ENCODE results near the gene EEFSEC.

EEFSEC gene

DNA sequence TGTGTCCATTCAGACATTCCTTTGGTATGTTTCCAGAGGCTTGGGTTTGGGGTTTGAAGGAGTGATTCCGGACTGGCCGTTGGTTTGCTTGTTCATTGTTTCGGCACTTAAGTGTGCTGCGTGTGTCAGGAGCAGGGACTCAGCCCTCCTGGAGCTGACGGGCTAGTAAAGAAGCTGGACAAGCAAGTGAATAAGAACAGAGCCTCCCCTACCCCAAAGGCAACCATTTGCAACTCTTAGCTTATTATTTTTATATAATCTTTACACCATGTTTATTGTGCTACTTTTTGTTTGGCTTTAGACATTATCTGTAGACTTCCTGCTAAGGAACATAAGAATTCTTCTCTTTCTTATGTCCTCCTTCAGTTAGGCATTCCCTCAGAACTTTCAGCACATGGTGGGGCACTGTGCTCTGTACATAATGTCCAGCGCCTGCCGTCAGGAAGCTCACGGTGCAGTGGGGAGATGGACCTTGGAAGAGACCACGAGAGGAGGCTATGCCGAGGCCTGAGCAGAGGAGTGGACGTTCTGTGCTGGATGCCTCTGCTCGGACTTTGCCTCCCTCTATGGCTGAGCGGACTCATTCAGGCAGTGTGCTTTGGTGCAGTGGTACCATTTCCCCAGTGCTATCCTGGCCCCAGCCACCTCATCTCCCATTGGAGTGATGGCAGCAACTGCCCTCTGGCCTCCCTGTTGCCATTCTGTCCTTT is 65.4 kb downstream of the EEFSEC start:
- no peak for DNase-seq

- no peak for DNase-seq
Measured at GRCh38 chr3:128221328-128221727, 68.0 kb downstream of the EEFSEC start.

DNA sequence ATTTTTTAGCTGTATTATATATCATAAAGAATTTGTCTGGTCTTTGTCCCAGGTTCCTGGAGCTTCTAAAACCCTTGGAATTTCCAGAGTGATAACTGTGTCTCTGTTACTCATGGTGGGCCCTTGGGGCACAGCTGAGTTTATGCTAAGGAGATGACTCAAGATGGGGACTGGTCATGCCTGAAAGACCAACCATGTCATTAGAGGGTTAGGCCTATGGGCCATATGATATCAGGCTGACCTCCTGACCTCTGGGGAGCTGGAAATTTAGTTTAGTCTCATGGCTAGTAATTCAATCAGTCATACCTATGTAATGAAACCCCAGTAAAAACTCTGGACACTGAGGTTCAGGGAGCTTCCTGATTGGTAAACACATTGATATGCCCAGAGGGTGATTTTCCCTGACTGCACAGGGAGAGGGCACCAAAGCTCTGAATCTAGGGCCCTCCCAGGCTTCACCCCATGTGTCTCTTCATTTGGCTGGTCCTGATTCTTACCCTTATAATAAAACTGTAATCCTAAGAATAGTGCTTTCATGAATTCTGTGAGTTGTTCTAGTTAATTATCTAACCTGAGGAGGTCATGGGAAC is 69.6 kb downstream of the EEFSEC start:
- no peak for DNase-seq

- no peak for DNase-seq
Measured at GRCh38 chr3:128226186-128226725, 73.0 kb downstream of the EEFSEC start.

DNA sequence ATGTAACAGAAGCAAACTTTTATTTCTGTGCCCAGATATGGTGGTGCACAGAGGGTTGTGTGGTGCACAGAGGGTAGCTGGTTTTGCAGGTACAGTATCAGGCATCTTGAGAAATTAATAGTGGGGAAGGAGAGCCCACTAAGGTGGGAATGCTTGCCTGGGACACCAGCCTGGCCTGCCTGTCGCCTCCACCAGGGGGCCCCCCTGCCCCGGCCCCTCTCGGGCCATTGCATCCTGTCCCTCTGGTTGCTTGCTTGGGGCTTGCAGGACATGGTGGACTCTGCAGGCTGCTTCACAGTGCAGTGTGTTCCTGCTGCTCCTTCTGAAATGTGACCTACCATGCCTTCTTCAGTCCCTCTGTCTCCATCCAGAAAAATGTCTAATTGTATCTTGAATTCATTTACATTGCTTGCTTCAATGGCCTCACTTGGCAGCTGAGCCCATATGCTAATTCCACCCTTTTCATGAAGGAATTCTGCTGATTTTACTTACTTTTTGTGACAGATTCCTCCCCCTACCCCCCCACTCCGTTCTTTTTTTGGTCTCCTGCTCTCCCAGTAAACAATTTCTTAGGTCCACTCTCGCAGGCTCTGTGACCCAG is 73.6 kb downstream of the EEFSEC start:
- DNase-seq: no peak

DNA sequence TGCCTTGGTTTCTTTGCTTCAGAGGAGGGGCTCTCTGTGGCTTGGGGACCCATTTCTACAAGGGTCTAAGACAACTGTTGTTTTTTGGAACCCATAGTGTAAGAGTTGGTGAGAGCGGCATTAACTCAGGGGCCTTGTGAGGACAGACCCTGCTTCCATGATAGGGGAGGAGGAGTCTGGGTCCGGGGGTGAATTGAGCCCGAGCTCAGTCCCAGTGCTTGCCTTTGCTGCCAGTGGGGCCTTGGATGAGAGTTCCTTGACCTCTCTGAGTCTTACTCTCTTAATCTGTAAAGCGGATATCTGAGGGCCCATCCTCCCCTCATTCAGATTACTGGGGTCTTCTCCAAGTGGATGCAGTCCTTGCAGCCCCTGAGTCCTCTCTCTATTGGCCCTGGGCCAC is 74.2 kb downstream of the EEFSEC start:
- no peak for DNase-seq

- no peak for DNase-seq
Measured at GRCh38 chr3:128228366-128228910, 75.2 kb downstream of the EEFSEC start.

- no peak for DNase-seq
Measured at GRCh38 chr3:128229106-128229857, 76.0 kb downstream of the EEFSEC start.

DNA sequence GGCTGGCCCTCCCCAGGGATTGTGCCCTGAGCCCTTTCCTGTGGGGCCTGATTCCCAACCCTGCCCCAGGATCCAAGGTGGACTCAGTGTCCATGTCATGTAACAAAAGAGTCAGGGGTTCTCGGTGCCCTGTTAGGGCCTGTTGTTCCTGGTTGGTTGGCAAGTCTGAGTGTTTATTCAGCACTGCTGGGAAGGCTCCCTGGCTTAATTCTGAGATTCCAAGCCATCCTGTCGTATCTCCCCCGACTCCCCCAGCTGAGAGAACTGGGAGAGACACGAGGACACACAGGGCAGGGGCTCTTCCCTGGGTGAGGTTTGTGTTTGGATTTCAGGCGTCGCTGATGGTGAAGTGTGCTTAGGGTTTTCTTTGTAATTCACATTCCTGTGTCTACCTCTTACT is 78.3 kb downstream of the EEFSEC start:
- DNase-seq: no peak

GRCh38 chr3:128232376-128233178 is 79.3 kb downstream of the EEFSEC start:
- no peak for DNase-seq

GRCh38 chr3:128235207-128235926 is 82.1 kb downstream of the EEFSEC start:
- DNase-seq: no peak

- DNase-seq: no peak
Measured at GRCh38 chr3:128236657-128237056, 83.4 kb downstream of the EEFSEC start.

DNA sequence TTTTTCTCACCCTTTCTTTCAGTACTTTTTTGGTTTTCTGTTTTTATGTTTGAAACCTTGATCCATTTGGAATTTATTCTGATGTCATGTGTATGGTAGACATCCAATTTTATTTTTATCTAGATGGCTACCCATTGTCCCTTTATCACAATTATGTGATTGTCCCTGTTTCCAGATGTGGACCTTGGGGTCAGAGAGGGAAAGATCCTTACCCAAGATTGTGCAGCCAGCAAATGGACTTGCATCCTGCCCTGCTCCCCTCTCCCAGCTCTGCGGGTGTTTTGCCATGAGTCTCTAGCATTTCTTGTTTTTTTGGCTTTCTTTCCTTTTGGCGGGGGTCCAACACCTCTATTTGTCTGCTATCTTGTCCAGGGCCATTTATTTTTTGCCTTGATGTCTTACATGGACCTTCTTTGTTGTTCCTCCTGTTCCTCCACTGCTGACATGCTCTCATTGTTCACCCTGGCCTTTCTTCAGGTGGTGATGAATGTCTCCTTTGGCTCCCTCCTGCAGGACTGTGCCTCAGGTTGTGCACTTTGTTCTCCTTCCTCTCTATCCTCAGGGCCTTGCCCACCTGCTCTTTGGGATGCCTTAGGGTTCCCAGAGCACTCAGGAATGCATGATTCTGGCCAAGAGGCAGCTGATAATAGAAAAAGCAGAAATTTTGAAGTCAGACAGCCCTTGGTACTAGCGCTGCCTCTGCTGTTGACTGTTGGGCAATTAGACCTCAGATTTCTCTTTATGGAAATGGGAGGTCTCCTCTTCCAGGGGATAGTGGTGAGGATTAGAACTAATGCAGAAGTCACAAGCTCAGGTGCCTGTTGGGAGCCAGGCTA is 84.3 kb downstream of the EEFSEC start:
- DNase-seq: no peak

- DNase-seq: no peak
Measured at GRCh38 chr3:128238184-128238489, 84.9 kb downstream of the EEFSEC start.

DNA sequence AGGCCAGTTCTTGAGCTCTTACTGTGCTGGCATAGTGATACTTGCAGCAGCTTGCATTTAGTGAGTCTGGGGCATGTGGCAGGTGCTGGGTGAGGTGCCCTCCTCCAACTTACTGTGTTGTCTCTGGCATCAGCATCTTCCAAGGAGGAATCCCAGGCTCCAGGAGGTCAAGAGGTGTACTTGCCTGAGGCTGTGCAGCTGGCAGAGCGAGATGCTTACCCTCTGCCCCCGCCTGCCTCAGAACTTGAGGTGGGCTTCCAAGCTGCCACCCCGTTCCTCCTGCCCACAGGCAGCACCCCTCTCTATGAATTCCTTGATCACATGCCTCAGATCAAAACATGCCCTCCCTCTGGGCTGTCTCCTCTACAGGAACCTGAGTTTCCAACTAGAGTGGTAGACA is 86.0 kb downstream of the EEFSEC start:
- DNase-seq: no peak

- DNase-seq: no peak
Measured at GRCh38 chr3:128240232-128240631, 87.0 kb downstream of the EEFSEC start.

GRCh38 chr3:128241741-128242140 is 88.5 kb downstream of the EEFSEC start:
- DNase-seq: no peak

- DNase-seq: no peak
Measured at GRCh38 chr3:128242818-128243601, 89.7 kb downstream of the EEFSEC start.

DNA sequence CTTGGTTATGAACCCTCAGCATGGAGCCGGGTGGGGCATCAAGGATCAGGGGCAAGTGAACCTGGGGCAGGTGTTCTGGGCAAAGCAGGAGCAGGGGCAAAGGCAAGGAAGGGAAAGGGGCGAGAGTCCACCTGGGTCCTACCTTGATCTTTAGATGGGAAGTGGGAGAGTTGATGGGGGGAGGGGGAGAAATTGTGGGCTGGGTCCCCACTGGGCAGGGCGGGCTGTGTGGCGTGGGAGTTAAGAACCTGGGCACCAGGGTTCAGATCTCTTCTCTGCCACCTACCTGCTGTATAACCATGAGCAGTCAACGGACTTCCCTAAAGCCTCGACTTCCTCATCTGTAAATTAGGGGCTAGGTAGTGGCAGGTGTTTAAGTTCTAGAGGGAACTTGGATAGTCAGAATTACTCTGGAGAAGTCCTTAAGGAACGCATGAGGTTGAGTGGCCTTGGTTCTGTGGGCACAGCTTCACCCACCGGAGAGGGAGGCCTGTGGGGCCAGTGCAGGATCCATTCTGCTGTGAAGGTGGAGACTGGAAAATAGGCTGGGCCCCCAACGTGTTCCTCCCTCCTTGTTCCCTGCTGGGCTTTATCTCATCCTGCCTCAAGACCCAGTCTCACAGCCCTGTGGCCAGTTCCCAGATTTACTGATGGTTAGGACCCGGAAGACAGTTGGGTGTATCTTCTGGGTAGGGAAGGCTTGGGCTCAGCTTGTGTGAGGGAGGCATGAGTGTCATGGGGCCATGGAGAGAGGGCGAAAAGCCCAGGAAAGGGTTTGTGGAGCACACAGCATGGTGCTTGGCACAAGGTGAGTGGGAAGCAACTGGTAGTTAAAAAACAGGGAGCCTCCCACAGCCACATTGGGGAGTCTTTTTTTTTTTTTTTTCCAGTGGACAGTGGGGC is 90.6 kb downstream of the EEFSEC start:
- DNase-seq: no peak
